HCT116 (cell line): ENCODE data around the gene HOGA1. TPM values are rescaled to one million over a fixed set of nuclear protein-coding genes. Genes with fewer than 3 reads are reported as not detected.

ENCODE experiments used
- ATAC-seq: fragments of 200-7000 bp; cut with Tn5 transposase; 2 replicates; pipeline ENCODE4 v1.9.1; 2020; ENCODE audit warnings: mild to moderate bottlenecking, moderate library complexity
- BruUV-seq: library from RNA; stranded (reverse); fragments of 400-500 nt; replicated peaks from 2 replicates; lab custom pipeline; 2021; lab: Mats Ljungman, UMichigan
- CTCF ChIA-PET: fragments of 300-600 bp; sonication (Branson Sonifier 250); formaldehyde crosslinking; loops from one replicate; lab custom pipeline; 2021; ENCODE audit warnings: antibody characterized with exemption; lab: Charles Lee
- POLR2A ChIA-PET: fragments of 300-600, 350-600 bp; sonication (Branson Sonifier 250); formaldehyde crosslinking; loops from one replicate; lab custom pipeline; 2021; ENCODE audit warnings: antibody characterized with exemption; lab: Charles Lee
- RAD21 ChIA-PET, 2 experiments: fragments of 300-600 bp; sonication (Branson Sonifier 250); formaldehyde crosslinking; loops; one replicate each; lab custom pipeline; 2023; ENCODE audit warnings: low total read pairs in 2 of 2; ENCODE audit not compliant: uncharacterized antibody in 2 of 2, unreplicated experiment in 2 of 2, low non-redundant PET in 1 of 2; lab: Charles Lee
- DNase-seq: peaks from one replicate; pipeline ENCODE4 v3.0.0-alpha.2; 2010; ENCODE audit warnings: low read depth, low spot score
- H2AFZ ChIP-seq: fragments of 200-600 bp; shearing (Covaris generic), sonication (generic); 2 replicates; pipeline ENCODE4 v1.6.1; 2017; ENCODE audit warnings: low read depth, mixed run types, mixed read lengths, antibody characterized with exemption, low read length; ENCODE audit not compliant: poor library complexity, severe bottlenecking
- H3K27ac ChIP-seq: 2 replicates; pipeline ENCODE4 v1.5.1; 2012; ENCODE audit warnings: low read depth, low read length
- H3K27me3 ChIP-seq: fragments of 200-600 bp; sonication (generic); 2 replicates; pipeline ENCODE4 v1.6.1; 2016; ENCODE audit warnings: mixed run types, low read length, mixed read lengths; ENCODE audit not compliant: insufficient read depth
- H3K36me3 ChIP-seq, 2 experiments: fragments of 200-500 bp in 1 of 2; fragments of 200-600 bp in 1 of 2; sonication (Bioruptor generic) in 1 of 2; sonication (generic) in 1 of 2; 2 replicates each; pipeline versions ENCODE4 v1.5.1 to v1.6.1; 2014 to 2016; ENCODE audit warnings: low read length in 2 of 2, inconsistent platforms in 1 of 2, mixed read lengths in 1 of 2, mixed run types in 1 of 2; ENCODE audit not compliant: insufficient read depth in 2 of 2, control insufficient read depth in 1 of 2
- H3K4me1 ChIP-seq, 2 experiments: fragments of 200-600 bp in 1 of 2; sonication (generic) in 1 of 2; 2 replicates each; pipeline versions ENCODE4 v1.5.1 to v1.6.1; 2012 to 2017; ENCODE audit warnings: low read length in 2 of 2, inconsistent platforms in 1 of 2, mild to moderate bottlenecking in 1 of 2, mixed read lengths in 1 of 2, mixed run types in 1 of 2, moderate library complexity in 1 of 2; ENCODE audit not compliant: insufficient read depth in 2 of 2, control insufficient read depth in 1 of 2
- H3K4me2 ChIP-seq: fragments of 200-600 bp; sonication (generic); 2 replicates; pipeline ENCODE4 v1.6.1; 2017; ENCODE audit warnings: mixed run types, low read length, mixed read lengths
- H3K4me3 ChIP-seq, 2 experiments: fragments of 200-600 bp in 1 of 2; sonication (generic) in 1 of 2; replicated peaks in 1 of 2; 2 replicates each; pipeline ENCODE4 v1.5.1; 2011 to 2016; ENCODE audit warnings: low read length in 2 of 2, control low read depth in 1 of 2, low read depth in 1 of 2, mild to moderate bottlenecking in 1 of 2, mixed read lengths in 1 of 2, mixed run types in 1 of 2
- H3K79me2 ChIP-seq: fragments of 200-600 bp; sonication (generic); 2 replicates; pipeline ENCODE4 v1.6.1; 2017; ENCODE audit warnings: mild to moderate bottlenecking, mixed run types, low read length, moderate library complexity, mixed read lengths; ENCODE audit not compliant: insufficient read depth
- H3K9ac ChIP-seq: fragments of 200-600 bp; sonication (generic); 2 replicates; pipeline ENCODE4 v1.6.1; 2016; ENCODE audit warnings: low read length, mixed read lengths
- H3K9me2 ChIP-seq: fragments of 200-600 bp; sonication (generic), shearing (Covaris generic); 2 replicates; pipeline ENCODE4 v1.6.1; 2017; ENCODE audit warnings: mixed run types, mild to moderate bottlenecking, moderate library complexity; ENCODE audit not compliant: insufficient read depth
- H3K9me3 ChIP-seq, 2 experiments: fragments of 200-500 bp in 1 of 2; fragments of 200-600 bp in 1 of 2; sonication (Bioruptor generic) in 1 of 2; sonication (generic) in 1 of 2; 2 replicates each; pipeline ENCODE4 v1.6.1; 2014 to 2017; ENCODE audit warnings: low read length in 2 of 2, mixed read lengths in 2 of 2, inconsistent platforms in 1 of 2, low read depth in 1 of 2, mild to moderate bottlenecking in 1 of 2, mixed run types in 1 of 2, moderate library complexity in 1 of 2; ENCODE audit not compliant: control insufficient read depth in 1 of 2, insufficient read depth in 1 of 2
- H4K20me1 ChIP-seq: fragments of 200-600 bp; sonication (generic), shearing (Covaris generic); 2 replicates; pipeline ENCODE4 v1.6.1; 2017; ENCODE audit warnings: mixed run types, mild to moderate bottlenecking, moderate library complexity; ENCODE audit not compliant: insufficient read depth
- CBX3 ChIP-seq: IDR thresholded peaks from 2 replicates; pipeline ENCODE4 v1.6.1; 2012; ENCODE audit warnings: low read depth
- EGR1 ChIP-seq: IDR thresholded peaks from 2 replicates; pipeline ENCODE4 v1.6.1; 2012; ENCODE audit warnings: low read depth
- ELF1 ChIP-seq: IDR thresholded peaks from 2 replicates; pipeline ENCODE4 v1.6.1; 2012; ENCODE audit warnings: low read depth, borderline replicate concordance
- JUND ChIP-seq: IDR thresholded peaks from 2 replicates; pipeline ENCODE4 v1.6.1; 2012
- RAD21 ChIP-seq: IDR thresholded peaks from 2 replicates; pipeline ENCODE4 v1.6.1; 2012; ENCODE audit warnings: low read depth, mild to moderate bottlenecking
- REST ChIP-seq: IDR thresholded peaks from 2 replicates; pipeline ENCODE4 v1.6.1; 2012; ENCODE audit warnings: low read depth
- SP1 ChIP-seq: IDR thresholded peaks from 2 replicates; pipeline ENCODE4 v1.6.1; 2012; ENCODE audit warnings: low read depth
- ZFX ChIP-seq: fragments of 450-650 bp; IDR thresholded peaks from 2 replicates; pipeline ENCODE4 v1.6.1; 2017
- ZNF274 ChIP-seq: fragments of 200-500 bp; sonication (Bioruptor generic); IDR thresholded peaks from 2 replicates; pipeline ENCODE4 v1.6.1; 2014; ENCODE audit warnings: mild to moderate bottlenecking, low read depth, low read length, inconsistent platforms
- intact Hi-C: fragments of 100-400 bp; cut with micrococcal nuclease; formaldehyde crosslinking; loops from 2 replicates; pipeline ENCODE4 v1.10.0; 2022
- total RNA-seq: library from RNA; stranded (reverse); gene quantifications from one replicate; pipeline ENCODE4 v1.2.1, GENCODE V29; 2021; ENCODE audit not compliant: unreplicated experiment

Gene HOGA1
- total RNA-seq, 1 experiment from 2014 or later = 1.6 TPM

- POLR2A ChIA-PET = no interaction called here
- Histone ChIP-seq H3K27ac (no peak overlapping the region), H3K4me2 (no peak overlapping the region), H3K4me1 (peaks cover 19 to 27% of the 10 kb centered on the region in 2 experiments), H3K4me3 (no peak overlapping the region)
- RAD21 ChIA-PET = no interaction called here
- no peak for DNase-seq
- TF ChIP-seq REST = no peak
- TF ChIP-seq SP1 = no peak
- no peak for TF ChIP-seq RAD21
- TF ChIP-seq, all 23 proteins: peak for 0
- Histone ChIP-seq H3K9me2 (no peaks in the 10 kb centered on the region), H2AFZ (no peak overlapping the region), H3K9ac (no peak overlapping the region), H3K36me3 (no peaks in the 10 kb centered on the region), H3K9me3 (no peaks in the 10 kb centered on the region), H3K27me3 (no peaks in the 10 kb centered on the region), H4K20me1 (no peaks in the 10 kb centered on the region), H3K79me2 (no peaks in the 10 kb centered on the region)
- CTCF ChIA-PET = interaction anchor here (2.5 kb wide), 1 partner anchor 9 kb away, joined by 11 read pairs; the partner anchor contains the start of gene ANKRD2
- BruUV-seq = no TSS peak
- no peak for ATAC-seq
- intact Hi-C loops = no loop called here
These were observed 3.5 kb upstream of the HOGA1 start for GRCh38 chr10:97580421-97581367.

- Histone ChIP-seq H3K9me3 (no peaks in the 10 kb centered on the region), H3K27ac (no peak overlapping the region), H4K20me1 (no peaks in the 10 kb centered on the region), H2AFZ (no peak overlapping the region), H3K79me2 (no peaks in the 10 kb centered on the region), H3K4me1 (peaks cover 13 to 21% of the 10 kb centered on the region in 2 experiments), H3K27me3 (no peaks in the 10 kb centered on the region), H3K9me2 (no peaks in the 10 kb centered on the region), H3K4me2 (no peak overlapping the region), H3K36me3 (no peaks in the 10 kb centered on the region), H3K9ac (no peak overlapping the region), H3K4me3 (no peak overlapping the region)
- CTCF ChIA-PET = interaction anchor here (2.5 kb wide), 1 partner anchor 10 kb away, joined by 11 read pairs; the partner anchor contains the start of gene ANKRD2
- POLR2A ChIA-PET = no interaction called here
- RAD21 ChIA-PET = no interaction called here
- ATAC-seq = no peak
- no TSS peak for BruUV-seq
- intact Hi-C loops = no loop called here
- no peak for DNase-seq
- TF ChIP-seq ZFX (no peak), JUND (no peak), ELF1 (no peak), SP1 (no peak), CBX3 (no peak), EGR1 (no peak), REST (no peak), ZNF274 (no peak)
These were observed 2.0 kb upstream of the HOGA1 start for GRCh38 chr10:97582169-97582568.
